ENCODE measurements around the gene EPHA4.

EPHA4 gene

DNA sequence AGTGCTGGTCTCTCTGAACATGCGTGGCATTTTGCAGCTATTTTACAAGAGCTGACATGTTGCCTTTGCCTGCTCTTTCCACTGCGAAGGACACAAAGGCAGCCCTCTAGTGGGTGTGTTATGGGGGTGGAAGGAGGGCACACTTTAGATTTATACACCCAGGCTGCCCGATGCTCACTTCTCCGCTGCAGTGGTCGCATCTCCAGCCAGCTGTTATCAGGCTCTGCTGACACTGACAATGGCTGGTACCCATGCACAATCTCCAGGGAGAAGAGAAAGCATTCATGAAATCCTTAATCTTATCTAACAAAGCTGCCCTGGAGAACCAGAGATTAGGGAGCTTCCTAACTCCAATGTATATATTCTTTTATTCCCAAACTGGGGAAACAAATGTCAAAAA lies 113.5 kb downstream of the EPHA4 start:
- DNase-seq (ENCODE audit: low read depth) = no peak
- no peak overlapping the region for H3K4me3 ChIP-seq (ENCODE audit: low read depth, low read length)
- TF ChIP-seq, protein P1, sequence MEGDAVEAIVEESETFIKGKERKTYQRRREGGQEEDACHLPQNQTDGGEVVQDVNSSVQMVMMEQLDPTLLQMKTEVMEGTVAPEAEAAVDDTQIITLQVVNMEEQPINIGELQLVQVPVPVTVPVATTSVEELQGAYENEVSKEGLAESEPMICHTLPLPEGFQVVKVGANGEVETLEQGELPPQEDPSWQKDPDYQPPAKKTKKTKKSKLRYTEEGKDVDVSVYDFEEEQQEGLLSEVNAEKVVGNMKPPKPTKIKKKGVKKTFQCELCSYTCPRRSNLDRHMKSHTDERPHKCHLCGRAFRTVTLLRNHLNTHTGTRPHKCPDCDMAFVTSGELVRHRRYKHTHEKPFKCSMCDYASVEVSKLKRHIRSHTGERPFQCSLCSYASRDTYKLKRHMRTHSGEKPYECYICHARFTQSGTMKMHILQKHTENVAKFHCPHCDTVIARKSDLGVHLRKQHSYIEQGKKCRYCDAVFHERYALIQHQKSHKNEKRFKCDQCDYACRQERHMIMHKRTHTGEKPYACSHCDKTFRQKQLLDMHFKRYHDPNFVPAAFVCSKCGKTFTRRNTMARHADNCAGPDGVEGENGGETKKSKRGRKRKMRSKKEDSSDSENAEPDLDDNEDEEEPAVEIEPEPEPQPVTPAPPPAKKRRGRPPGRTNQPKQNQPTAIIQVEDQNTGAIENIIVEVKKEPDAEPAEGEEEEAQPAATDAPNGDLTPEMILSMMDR (IDR thresholded peaks at IDR 0.05; ENCODE audit: low read depth, low read length, missing control alignments) = no peak

DNA sequence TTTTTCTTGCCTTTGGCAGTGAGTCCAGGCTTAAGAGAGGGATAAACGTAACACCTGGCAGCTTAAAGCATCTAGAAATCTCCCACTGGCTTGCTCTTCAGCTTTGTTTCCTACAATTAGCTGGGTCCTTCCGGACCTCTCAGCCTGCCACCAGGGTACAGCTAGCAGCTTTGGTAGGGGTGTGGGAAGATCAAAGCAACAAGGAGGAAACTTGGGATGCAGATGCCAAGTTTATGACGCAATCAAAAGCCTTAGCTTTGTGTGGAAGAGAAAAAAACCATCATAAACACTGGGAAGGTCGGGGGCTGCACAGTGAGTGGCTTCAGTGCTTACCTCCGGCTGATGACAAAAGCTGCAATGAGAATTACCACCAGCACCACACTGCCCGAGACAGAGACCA lies 116.9 kb downstream of the EPHA4 start:
- no peak overlapping the region for H3K4me3 ChIP-seq (ENCODE audit: low read depth, low read length)
- DNase-seq (ENCODE audit: low read depth) = no peak
- TF ChIP-seq, protein P1 (IDR thresholded peaks at IDR 0.05; ENCODE audit: low read depth, low read length, missing control alignments) = no peak

DNA sequence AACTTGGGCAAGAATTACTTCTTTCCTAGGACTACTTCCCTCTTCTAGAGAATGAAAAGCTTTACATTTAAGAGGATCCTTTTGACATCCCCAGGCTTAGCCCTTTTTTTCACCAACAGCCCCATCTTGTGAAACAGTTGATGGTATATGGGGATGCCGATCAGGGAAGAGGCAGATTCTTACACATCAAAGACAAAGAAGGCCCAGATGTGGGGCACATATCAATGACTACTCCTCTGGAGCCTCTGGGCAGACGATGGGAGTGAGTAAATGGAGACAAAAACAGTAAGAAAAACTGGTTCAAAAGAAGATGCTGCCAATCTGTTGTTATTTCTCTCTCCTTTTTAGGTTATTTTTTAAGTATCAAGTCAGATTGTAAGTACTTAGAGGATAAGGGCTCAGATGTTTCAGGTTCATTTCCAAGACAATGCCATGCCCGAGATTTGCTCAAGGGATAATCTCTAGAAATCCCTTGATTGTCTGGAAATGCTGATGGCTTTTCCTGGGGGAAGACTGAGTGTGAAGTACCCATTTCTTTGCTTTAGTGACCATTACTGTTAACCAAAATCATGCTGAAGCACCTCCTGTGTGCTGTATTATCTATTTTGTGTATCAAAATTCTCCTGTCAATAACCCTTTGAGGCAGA lies 117.5 kb downstream of the EPHA4 start:
- no peak overlapping the region for H3K4me3 ChIP-seq (ENCODE audit: low read depth, low read length)
- TF ChIP-seq, protein P1 (IDR thresholded peaks at IDR 0.05; ENCODE audit: low read depth, low read length, missing control alignments) = no peak
- DNase-seq (ENCODE audit: low read depth) = no peak

DNA sequence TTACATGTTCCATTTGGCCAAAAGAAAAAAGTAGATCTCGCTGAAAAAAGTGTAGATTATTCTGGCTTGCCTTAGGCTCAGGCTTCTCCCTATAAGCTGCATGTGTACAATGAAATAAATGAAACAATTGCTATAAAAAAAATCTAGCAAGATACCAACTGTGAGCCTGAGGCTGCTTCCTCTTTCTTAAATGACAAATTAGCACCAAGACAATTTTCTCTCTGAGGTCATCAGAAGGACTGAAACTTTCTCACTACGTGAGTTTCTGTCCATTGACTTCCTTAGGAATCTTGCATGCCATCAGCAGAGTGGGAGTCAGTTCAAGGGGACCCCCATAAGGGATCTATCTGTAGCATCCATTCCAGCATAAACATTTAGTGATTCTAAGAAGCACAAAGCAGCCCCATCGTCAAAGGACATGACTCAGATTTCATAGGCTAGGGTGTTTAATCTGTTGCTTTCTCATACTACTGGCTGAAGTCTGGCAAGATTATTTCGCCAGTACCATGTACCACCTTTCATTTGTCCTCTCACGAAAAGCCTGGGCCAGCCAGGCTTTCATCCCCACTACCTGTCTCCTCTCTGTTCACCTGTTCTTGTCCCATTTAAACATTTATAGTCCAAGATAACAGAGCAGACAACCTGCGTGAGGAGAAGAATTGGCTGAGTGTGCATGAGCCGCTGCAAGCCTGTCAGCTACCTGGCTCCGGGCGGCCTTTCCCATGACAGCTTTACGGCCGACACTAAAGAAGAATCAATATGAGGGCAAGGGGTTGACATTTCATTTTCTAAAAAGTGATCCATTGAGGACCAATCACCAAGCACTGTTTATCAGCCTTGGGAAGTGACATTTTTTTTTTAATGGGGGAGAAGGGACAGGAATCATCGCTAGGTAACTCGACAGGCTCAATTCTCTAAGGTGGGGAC lies 120.0 kb downstream of the EPHA4 start:
- TF ChIP-seq, protein P1 (IDR thresholded peaks at IDR 0.05; ENCODE audit: low read depth, low read length, missing control alignments) = no peak
- no peak overlapping the region for H3K4me3 ChIP-seq (ENCODE audit: low read depth, low read length)
- DNase-seq (ENCODE audit: low read depth) = no peak

DNA sequence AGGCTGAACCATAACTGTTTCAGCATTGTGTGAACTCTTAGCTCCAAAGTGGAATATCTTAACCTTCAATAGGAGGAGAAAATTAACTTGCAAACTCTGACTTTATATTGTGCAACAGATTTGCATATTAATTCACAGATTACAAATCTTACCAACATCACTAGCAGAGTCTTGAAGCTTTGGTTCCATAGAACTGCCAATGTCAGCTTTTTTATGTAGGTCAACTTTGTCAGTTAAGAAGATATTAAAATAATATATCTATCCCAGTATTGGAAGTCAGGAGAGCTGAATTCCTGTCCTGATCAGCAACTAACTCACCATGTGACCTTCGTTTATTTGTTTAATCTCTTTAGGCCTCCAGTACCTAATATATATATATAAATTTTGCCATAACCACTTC lies 121.8 kb downstream of the EPHA4 start:
- DNase-seq (ENCODE audit: low read depth) = no peak
- H3K4me3 ChIP-seq (ENCODE audit: low read depth, low read length) = no peak overlapping the region
- TF ChIP-seq, protein P1 (IDR thresholded peaks at IDR 0.05; ENCODE audit: low read depth, low read length, missing control alignments) = no peak

DNA sequence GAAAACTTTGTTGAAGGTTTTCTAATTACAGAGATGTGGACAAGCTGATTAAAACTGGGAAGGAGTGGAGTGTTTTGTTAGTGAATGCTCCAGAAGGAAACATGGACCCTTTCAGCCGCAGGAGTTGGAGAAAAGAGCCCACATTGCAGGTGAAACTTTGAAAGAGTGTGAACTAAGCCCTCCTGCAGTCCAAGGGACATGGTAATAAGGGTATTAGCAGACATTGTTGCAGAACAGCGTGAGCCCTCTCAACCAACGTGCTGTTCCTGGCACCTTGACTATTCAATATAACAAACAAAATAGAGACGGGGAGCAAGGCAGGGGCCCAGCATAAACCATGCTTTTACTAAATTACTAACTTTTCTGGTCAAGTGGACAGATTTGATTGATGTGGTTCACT lies 122.7 kb downstream of the EPHA4 start:
- TF ChIP-seq, protein P1 (IDR thresholded peaks at IDR 0.05; ENCODE audit: low read depth, low read length, missing control alignments) = no peak
- no peak overlapping the region for H3K4me3 ChIP-seq (ENCODE audit: low read depth, low read length)
- no peak for DNase-seq (ENCODE audit: low read depth)

Data from GM12864 (cell line).